Subcutaneous adipose tissue (tissue), 4 donors: ENCODE measurements around the gene TOR2A. TPM values are rescaled to one million over a fixed set of nuclear protein-coding genes. Genes with fewer than 3 reads are reported as not detected.

Experiments
- total RNA-seq, 4 donors: library from RNA; depleted of rRNA; stranded (reverse); fragments of >200 nt; gene quantifications; one replicate each; pipeline ENCODE4 v1.1.0, GENCODE V29; 2016
- TF ChIP-seq, protein P1 (sequence below): fragments of 450-650 bp; IDR thresholded peaks from one replicate; pipeline ENCODE4 v1.5.1; 2016; ENCODE audit warnings: low read depth, mild to moderate bottlenecking, control low read depth, antibody characterized with exemption, moderate library complexity

The TOR2A gene
- total RNA-seq, 4 donors from 2014 or later, result 4.1 to 14.3 (median 8.8) TPM

DNA sequence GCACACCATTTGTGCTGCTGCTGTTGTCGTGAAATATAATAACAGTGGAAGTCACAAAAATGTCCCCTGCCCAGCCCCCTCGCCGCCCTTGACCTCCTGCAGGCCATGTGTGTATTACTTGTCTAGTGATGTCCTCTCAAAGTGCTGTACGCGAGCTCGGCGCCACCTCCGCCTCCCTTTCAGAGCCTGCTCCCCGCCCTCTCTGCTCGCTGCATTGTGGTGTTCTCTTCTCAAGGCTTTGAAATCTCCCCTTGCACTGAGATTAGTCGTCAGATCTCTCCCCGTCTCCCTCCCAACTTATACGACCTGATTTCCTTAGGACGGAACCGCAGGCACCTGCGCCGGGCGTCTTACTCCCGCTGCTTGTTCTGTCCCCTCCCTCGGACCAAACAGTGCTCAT lies 43.0 kb downstream of the TOR2A start:
- TF ChIP-seq, protein P1, sequence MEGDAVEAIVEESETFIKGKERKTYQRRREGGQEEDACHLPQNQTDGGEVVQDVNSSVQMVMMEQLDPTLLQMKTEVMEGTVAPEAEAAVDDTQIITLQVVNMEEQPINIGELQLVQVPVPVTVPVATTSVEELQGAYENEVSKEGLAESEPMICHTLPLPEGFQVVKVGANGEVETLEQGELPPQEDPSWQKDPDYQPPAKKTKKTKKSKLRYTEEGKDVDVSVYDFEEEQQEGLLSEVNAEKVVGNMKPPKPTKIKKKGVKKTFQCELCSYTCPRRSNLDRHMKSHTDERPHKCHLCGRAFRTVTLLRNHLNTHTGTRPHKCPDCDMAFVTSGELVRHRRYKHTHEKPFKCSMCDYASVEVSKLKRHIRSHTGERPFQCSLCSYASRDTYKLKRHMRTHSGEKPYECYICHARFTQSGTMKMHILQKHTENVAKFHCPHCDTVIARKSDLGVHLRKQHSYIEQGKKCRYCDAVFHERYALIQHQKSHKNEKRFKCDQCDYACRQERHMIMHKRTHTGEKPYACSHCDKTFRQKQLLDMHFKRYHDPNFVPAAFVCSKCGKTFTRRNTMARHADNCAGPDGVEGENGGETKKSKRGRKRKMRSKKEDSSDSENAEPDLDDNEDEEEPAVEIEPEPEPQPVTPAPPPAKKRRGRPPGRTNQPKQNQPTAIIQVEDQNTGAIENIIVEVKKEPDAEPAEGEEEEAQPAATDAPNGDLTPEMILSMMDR, result no peak

DNA sequence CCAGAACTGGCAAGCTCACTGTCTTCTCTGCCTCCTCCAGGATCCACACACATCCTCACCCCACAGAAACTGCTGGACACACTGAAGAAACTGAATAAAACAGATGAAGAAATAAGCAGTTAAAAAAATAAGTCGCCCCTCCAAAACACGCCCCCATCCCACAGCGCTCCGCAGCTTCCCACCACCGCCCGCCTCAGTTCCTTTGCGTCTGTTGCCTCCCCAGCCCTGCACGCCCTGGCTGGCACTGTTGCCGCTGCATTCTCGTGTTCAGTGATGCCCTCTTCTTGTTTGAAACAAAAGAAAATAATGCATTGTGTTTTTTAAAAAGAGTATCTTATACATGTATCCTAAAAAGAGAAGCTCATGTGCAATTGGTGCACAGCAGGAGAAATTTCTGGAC lies 44.4 kb downstream of the TOR2A start:
- TF ChIP-seq, protein P1, result no peak

DNA sequence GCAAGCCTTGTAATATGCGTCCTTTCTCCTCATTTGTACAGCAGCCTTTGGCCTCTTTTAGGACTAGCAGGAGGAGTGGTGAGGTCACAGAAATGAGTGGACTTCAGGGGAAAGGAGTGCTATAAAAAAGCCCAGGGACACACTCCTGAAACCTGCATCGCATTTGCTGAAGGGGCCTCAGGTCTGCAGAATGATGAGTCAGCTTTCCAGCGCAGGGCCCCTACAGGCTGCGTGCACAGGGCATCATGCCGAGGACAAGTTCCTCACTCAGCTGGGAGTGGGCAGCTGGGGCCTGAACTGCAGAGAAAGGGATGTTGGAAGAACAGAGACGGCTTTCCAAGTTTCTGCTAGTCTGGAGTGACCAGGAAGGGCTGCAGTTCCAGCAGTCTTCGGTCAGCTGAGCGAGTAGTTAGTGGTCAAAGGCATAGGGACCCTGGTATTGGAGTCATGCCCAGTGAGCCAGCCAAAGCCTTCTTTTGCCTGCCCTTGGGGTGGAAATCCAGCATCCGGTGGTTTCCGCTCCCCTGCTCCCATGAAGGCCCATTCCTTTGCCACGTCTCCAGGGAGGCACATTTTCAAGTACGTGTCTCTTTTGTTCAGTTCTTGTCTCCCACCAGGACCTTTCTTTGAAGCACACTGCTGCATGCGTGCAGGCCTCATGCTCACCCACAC lies 45.6 kb downstream of the TOR2A start:
- TF ChIP-seq, protein P1, result no peak

GRCh38 chr9:127686461-127687393 lies 48.4 kb downstream of the TOR2A start:
- TF ChIP-seq, protein P1, result no peak

GRCh38 chr9:127684576-127684975 lies 50.5 kb downstream of the TOR2A start:
- TF ChIP-seq, protein P1, result no peak

- TF ChIP-seq, protein P1, result no peak
Measured at GRCh38 chr9:127683723-127684122, 51.4 kb downstream of the TOR2A start.
